IMR-90 (cell line): Measurements from ENCODE around the gene ANKS4B. TPM values are rescaled to one million over a fixed set of nuclear protein-coding genes. Genes with fewer than 3 reads are reported as not detected.

Experiments used
- ATAC-seq: fragments of 200-7000 bp; cut with Tn5 transposase; 2 replicates; pipeline ENCODE4 v1.9.1; 2020; ENCODE audit warnings: low read depth, mild to moderate bottlenecking, moderate library complexity
- BruUV-seq: library from RNA; stranded (reverse); fragments of 400-500 nt; replicated peaks from 2 replicates; lab custom pipeline; 2021; lab: Mats Ljungman, UMichigan
- CTCF ChIA-PET: fragments of 300-600 bp; formaldehyde crosslinking; extraction: SDS; loops from one replicate; lab custom pipeline; 2021; ENCODE audit warnings: antibody characterized with exemption; lab: Yijun Ruan, JAX
- POLR2A ChIA-PET: fragments of 300-600 bp; sonication (Branson Sonifier 250); formaldehyde crosslinking; loops from one replicate; lab custom pipeline; 2022; ENCODE audit warnings: antibody characterized with exemption; ENCODE audit not compliant: unreplicated experiment; lab: Charles Lee
- DNase-seq: peaks from one replicate; pipeline ENCODE4 v3.0.0; 2013
- H2AFZ ChIP-seq: replicated peaks from 2 replicates; pipeline ENCODE3; 2013; ENCODE audit warnings: low read length, mild to moderate bottlenecking; ENCODE audit not compliant: poor library complexity
- H2AK5ac ChIP-seq: 2 replicates; pipeline ENCODE4 v1.6.1; 2013; ENCODE audit warnings: low read depth, low read length, inconsistent platforms
- H2AK9ac ChIP-seq: replicated peaks from 2 replicates; pipeline ENCODE3; 2013; ENCODE audit warnings: mild to moderate bottlenecking, low read depth, low read length, moderate library complexity; ENCODE audit not compliant: poor library complexity
- H2BK120ac ChIP-seq: 2 replicates; pipeline ENCODE4 v1.6.1; 2013; ENCODE audit warnings: low read depth, low read length, inconsistent platforms
- H2BK15ac ChIP-seq: 3 replicates; pipeline ENCODE4 v1.6.1; 2013; ENCODE audit warnings: low read depth, low read length, inconsistent platforms
- H2BK20ac ChIP-seq: 2 replicates; pipeline ENCODE4 v1.6.1; 2013; ENCODE audit warnings: low read depth, mild to moderate bottlenecking, inconsistent platforms, low read length, moderate library complexity
- H2BK5ac ChIP-seq: 2 replicates; pipeline ENCODE4 v1.6.1; 2013; ENCODE audit warnings: mild to moderate bottlenecking, low read depth, low read length, inconsistent platforms; ENCODE audit not compliant: poor library complexity, severe bottlenecking
- H3K14ac ChIP-seq: replicated peaks from 2 replicates; pipeline ENCODE4 v1.6.1; 2013; ENCODE audit warnings: low read depth, low read length, inconsistent platforms
- H3K18ac ChIP-seq: 2 replicates; pipeline ENCODE4 v1.6.1; 2013; ENCODE audit warnings: low read depth, low read length, control low read depth
- H3K23ac ChIP-seq: 2 replicates; pipeline ENCODE4 v1.6.1; 2013; ENCODE audit warnings: low read depth, low read length, inconsistent platforms
- H3K27ac ChIP-seq: 2 replicates; pipeline ENCODE4 v1.5.1; 2013; ENCODE audit warnings: mild to moderate bottlenecking, control low read depth, low read length; ENCODE audit not compliant: insufficient read depth
- H3K27me3 ChIP-seq: 2 replicates; pipeline ENCODE4 v1.6.1; 2013; ENCODE audit warnings: low read length; ENCODE audit not compliant: control insufficient read depth, insufficient read depth
- H3K36me3 ChIP-seq: 2 replicates; pipeline ENCODE4 v1.6.1; 2013; ENCODE audit warnings: low read length, mixed read lengths; ENCODE audit not compliant: control insufficient read depth, insufficient read depth
- H3K4ac ChIP-seq: 2 replicates; pipeline ENCODE4 v1.6.1; 2013; ENCODE audit warnings: low read depth, low read length, inconsistent platforms
- H3K4me1 ChIP-seq: 2 replicates; pipeline ENCODE4 v1.6.1; 2013; ENCODE audit warnings: low read length, mixed read lengths; ENCODE audit not compliant: control insufficient read depth, insufficient read depth
- H3K4me2 ChIP-seq: 2 replicates; pipeline ENCODE4 v1.6.1; 2013; ENCODE audit warnings: low read depth, mild to moderate bottlenecking, control low read depth, low read length, moderate library complexity
- H3K4me3 ChIP-seq: 2 replicates; pipeline ENCODE4 v1.5.1; 2013; ENCODE audit warnings: low read depth, mild to moderate bottlenecking, control low read depth, low read length, moderate library complexity; ENCODE audit not compliant: insufficient read depth
- H3K56ac ChIP-seq: 2 replicates; pipeline ENCODE4 v1.6.1; 2013; ENCODE audit warnings: low read length, inconsistent platforms; ENCODE audit not compliant: insufficient read depth; ENCODE audit errors: extremely low read depth
- H3K79me1 ChIP-seq, 2 experiments: 2 replicates each; pipeline ENCODE4 v1.6.1; 2013; ENCODE audit warnings: low read length in 2 of 2, inconsistent platforms in 1 of 2, low read depth in 1 of 2
- H3K9ac ChIP-seq: 2 replicates; pipeline ENCODE4 v1.6.1; 2013; ENCODE audit warnings: low read depth, low read length, control low read depth
- H3K9me1 ChIP-seq: 2 replicates; pipeline ENCODE4 v1.6.1; 2013; ENCODE audit warnings: low read length, inconsistent platforms; ENCODE audit not compliant: insufficient read depth
- H3K9me3 ChIP-seq: 2 replicates; pipeline ENCODE4 v1.6.1; 2013; ENCODE audit warnings: low read length; ENCODE audit not compliant: control insufficient read depth, insufficient read depth
- H4K20me1 ChIP-seq: 2 replicates; pipeline ENCODE4 v1.6.1; 2013; ENCODE audit warnings: low read length, inconsistent platforms; ENCODE audit not compliant: insufficient read depth
- H4K5ac ChIP-seq: 2 replicates; pipeline ENCODE4 v1.6.1; 2013; ENCODE audit warnings: mild to moderate bottlenecking, low read depth, low read length, control low read depth
- H4K8ac ChIP-seq, 2 experiments: 2 replicates each; pipeline ENCODE4 v1.6.1; 2013; ENCODE audit warnings: low read depth in 2 of 2, low read length in 2 of 2, control low read depth in 1 of 2, inconsistent platforms in 1 of 2
- H4K91ac ChIP-seq: 2 replicates; pipeline ENCODE4 v1.6.1; 2013; ENCODE audit warnings: low read depth, low read length, inconsistent platforms; ENCODE audit not compliant: insufficient read depth
- BHLHE40 ChIP-seq: fragments of 150-350 bp; IDR thresholded peaks from 2 replicates; pipeline ENCODE4 v1.6.1; 2016; ENCODE audit warnings: mild to moderate bottlenecking, low read depth, low read length
- CEBPB ChIP-seq: IDR thresholded peaks from 2 replicates; pipeline ENCODE4 v1.6.1; 2012; ENCODE audit warnings: low read depth, low read length, improper control_type of control experiment
- CHD1 ChIP-seq: IDR thresholded peaks from 2 replicates; pipeline ENCODE4 v1.6.1; 2012; ENCODE audit warnings: low read depth, low read length, improper control_type of control experiment
- ELK1 ChIP-seq: fragments of 150-350 bp; IDR thresholded peaks from 2 replicates; pipeline ENCODE4 v1.6.1; 2016; ENCODE audit warnings: low read depth, mild to moderate bottlenecking, low read length, moderate library complexity, borderline replicate concordance
- FOS ChIP-seq: fragments of 150-350 bp; IDR thresholded peaks from 2 replicates; pipeline ENCODE4 v1.6.1; 2016; ENCODE audit warnings: low read depth, low read length
- MAFK ChIP-seq: IDR thresholded peaks from 2 replicates; pipeline ENCODE4 v1.6.1; 2012; ENCODE audit warnings: low read depth, low read length, improper control_type of control experiment
- MAZ ChIP-seq: IDR thresholded peaks from 2 replicates; pipeline ENCODE4 v1.6.1; 2012; ENCODE audit warnings: low read depth, mild to moderate bottlenecking, low read length, improper control_type of control experiment, moderate library complexity, borderline replicate concordance
- MXI1 ChIP-seq: IDR thresholded peaks from 2 replicates; pipeline ENCODE4 v1.6.1; 2012; ENCODE audit warnings: low read depth, mild to moderate bottlenecking, low read length, moderate library complexity, borderline replicate concordance
- POLR2A ChIP-seq: IDR thresholded peaks from 2 replicates; pipeline ENCODE4 v1.6.1; 2012; ENCODE audit warnings: mild to moderate bottlenecking, low read depth, low read length
- RAD21 ChIP-seq: IDR thresholded peaks from 2 replicates; pipeline ENCODE4 v1.6.1; 2012; ENCODE audit warnings: low read length, improper control_type of control experiment
- RCOR1 ChIP-seq: IDR thresholded peaks from 2 replicates; pipeline ENCODE4 v1.6.1; 2012; ENCODE audit warnings: mild to moderate bottlenecking, low read length, improper control_type of control experiment; ENCODE audit not compliant: insufficient replicate concordance
- RFX5 ChIP-seq: IDR thresholded peaks from 2 replicates; pipeline ENCODE4 v1.8.0; 2012; ENCODE audit warnings: low read depth, mild to moderate bottlenecking, low read length, moderate library complexity
- SMC3 ChIP-seq: fragments of 150-350 bp; IDR thresholded peaks from 2 replicates; pipeline ENCODE4 v1.6.1; 2016; ENCODE audit warnings: low read depth, mild to moderate bottlenecking, antibody characterized with exemption, low read length, moderate library complexity
- USF2 ChIP-seq: fragments of 150-350 bp; IDR thresholded peaks from 2 replicates; pipeline ENCODE4 v1.6.1; 2017; ENCODE audit warnings: mild to moderate bottlenecking, antibody characterized with exemption, low read length, low read depth
- whole genome bisulfite sequencing, 2 experiments: methylation state at CpG; one replicate each; pipeline versions ENCODE4 v1.1.5 to v1.1.7; 2013; ENCODE audit warnings: missing lambda C conversion rate in 2 of 2; ENCODE audit not compliant: insufficient read length in 1 of 2; ENCODE audit errors: extremely low coverage in 2 of 2; 5-methylcytosine and 5-hydroxymethylcytosine counted together
- dilution Hi-C: fragments of 300-500 bp; cut with HindIII; formaldehyde crosslinking; loops from one replicate; pipeline ENCODE4 v1.14.3; 2018; ENCODE audit warnings: low sequenced_read_pairs; ENCODE audit not compliant: unreplicated experiment
- in situ Hi-C: fragments of 300-500 bp; cut with MboI; formaldehyde crosslinking; loops from 3 replicates; pipeline ENCODE4 v1.14.3; 2019; ENCODE audit warnings: low sequenced_read_pairs, inconsistent platforms, mixed read lengths
- intact Hi-C: fragments of 100-400 bp; cut with micrococcal nuclease; formaldehyde crosslinking; loops from 2 replicates; pipeline ENCODE4 v1.10.0; 2022
- polyA plus RNA-seq, 3 experiments: library from polyadenylated mRNA; depleted of rRNA; stranded (reverse); fragments of >200 nt; gene quantifications; 2 replicates each; pipeline ENCODE4 v1.2.3, GENCODE V29; 2012; ENCODE audit warnings: low replicate concordance in 1 of 3
- total RNA-seq: library from RNA; depleted of rRNA; stranded (reverse); fragments of >200 nt; gene quantifications from 2 replicates; pipeline ENCODE4 v1.2.3, GENCODE V29; 2012

The ANKS4B gene
- total and polyA plus RNA-seq, 2 of the 4 experiments (the other 2 are of a cell fraction): not detected

- peaks cover 4% of the 10 kb centered on the region in 2 experiments; a peak in 2 of 4 replicates for H3K79me1 ChIP-seq
- H3K14ac ChIP-seq: no peak overlapping the region
- no peak overlapping the region for H2BK5ac ChIP-seq
- peaks cover 5% of the 10 kb centered on the region for H3K4me1 ChIP-seq
- peak overlapping the region; percentile 83 for H3K4me2 ChIP-seq
- H3K9me1 ChIP-seq: no peaks in the 10 kb centered on the region
- 0% methylated on average over 7 of the region's 36 CpGs; no CpG with 5 or more reads in 1 of the 2 experiments for WGBS, 2 experiments
- H3K4me3 ChIP-seq: peak overlapping the region; percentile 71
- H2AFZ ChIP-seq: peak overlapping the region; percentile 97
- 0 out of 2 replicates have a peak overlapping the region, but pooled peaks have one; percentile 35 for H2BK120ac ChIP-seq
- H3K27me3 ChIP-seq: no peaks in the 10 kb centered on the region
- peak overlapping the region; percentile 66; the same call in 1 of the 2 replicates for H2AK5ac ChIP-seq
- no peak overlapping the region for H3K18ac ChIP-seq
- peak overlapping the region; percentile 25; the same call in 1 of the 2 replicates for H3K9ac ChIP-seq
- H2BK20ac ChIP-seq: 0 out of 2 replicates have a peak overlapping the region, but pooled peaks have one; percentile 68
- H2AK9ac ChIP-seq: peak overlapping the region; percentile 75
- ATAC-seq (peak; percentile 84), DNase-seq (peak; percentile 100)
- no peak overlapping the region; the same call in 1 of the 2 replicates for H4K91ac ChIP-seq
- CTCF ChIA-PET: interaction anchor here (0.6 to 2.4 kb wide), 20 partner anchors 9 to 1391 kb away, joined by 3 to 31 read pairs (median 4); partner anchors contain the start of gene LDAF1
- H3K36me3 ChIP-seq: no peaks in the 10 kb centered on the region
- no peaks in the 10 kb centered on the region for H3K9me3 ChIP-seq
- BruUV-seq: no TSS peak
- peak overlapping the region in 1 of 2 experiments; percentile 5; a peak in 1 of 4 replicates for H4K8ac ChIP-seq
- H3K4ac ChIP-seq: peak overlapping the region; percentile 40; the same call in 1 of the 2 replicates
- in situ Hi-C loops (no loop called here), intact Hi-C loops (loop anchor here (1.0 to 5.0 kb wide), 7 partner anchors 112 to 1377 kb away; partner anchors contain the start of genes ERI2, LDAF1 and REXO5), dilution Hi-C loops (no loop called here)
- POLR2A ChIA-PET: interaction anchor here (0.6 to 0.7 kb wide), 2 partner anchors 9 to 112 kb away, joined by 3 to 17 read pairs; no protein-coding TSS in a partner anchor
- H2BK15ac ChIP-seq: no peak overlapping the region; the same call in 2 of the 3 replicates
- H3K56ac ChIP-seq: no peak overlapping the region
- H3K23ac ChIP-seq: no peak overlapping the region
- H4K20me1 ChIP-seq: no peaks in the 10 kb centered on the region
- H4K5ac ChIP-seq: no peak overlapping the region
- peak overlapping the region; percentile 11; the same call in 1 of the 2 replicates for H3K27ac ChIP-seq
- TF ChIP-seq RCOR1: peak; percentile 66
- no peak for TF ChIP-seq MAFK
- TF ChIP-seq ELK1: no peak
- TF ChIP-seq CEBPB: peak; percentile 15; the same call in 1 of the 2 replicates
- peak; percentile 47; the same call in 1 of the 2 replicates for TF ChIP-seq MAZ
- peak; percentile 100 for TF ChIP-seq BHLHE40
- peak; percentile 85; the same call in 1 of the 2 replicates for TF ChIP-seq MXI1
- TF ChIP-seq FOS: peak; percentile 86
- TF ChIP-seq RFX5: 0 out of 2 replicates have a peak, but pooled peaks have one; percentile 11
- TF ChIP-seq RAD21: peak; percentile 96
- peak; percentile 75 for TF ChIP-seq POLR2A
- peak; percentile 95 for TF ChIP-seq SMC3
- TF ChIP-seq CHD1: no peak
- peak; percentile 61 for TF ChIP-seq USF2
Measured at GRCh38 chr16:21300309-21301167, 67.0 kb downstream of the ANKS4B start.
